Measurements from ENCODE around the gene TNFSF13B.
A peak's percentile ranks its signal among the peaks of the same experiment; 100 is the strongest.
"Not testable (repeated sequence)": the region's sequence is repeated elsewhere in the genome, so short reads cannot be mapped to it uniquely, and the experiment has no call there.

Gene TNFSF13B

GRCh38 chr13:108269601-108270328, at the start of gene TNFSF13B:
Gene TNFSF13B (plus strand): TSS chr13:108269718. CDS start chr13:108269896, 178 bp downstream.
- DNase-seq (ENCODE audit: low spot score), result peak; percentile 44

GRCh38 chr13:108220041-108220440, 49.5 kb upstream of the TNFSF13B start:
- no peak for DNase-seq (ENCODE audit: low spot score)

GRCh38 chr13:108223687-108224503, 45.6 kb upstream of the TNFSF13B start:
- no peak for DNase-seq (ENCODE audit: low spot score)

- no peak for DNase-seq (ENCODE audit: low spot score)
Measured at GRCh38 chr13:108225440-108225839, 44.1 kb upstream of the TNFSF13B start.

GRCh38 chr13:108226184-108226583, 43.3 kb upstream of the TNFSF13B start:
- DNase-seq (ENCODE audit: low spot score), result no peak

- DNase-seq (ENCODE audit: low spot score), result peak; percentile 42
Measured at GRCh38 chr13:108227651-108228272, 41.8 kb upstream of the TNFSF13B start.

- no peak for DNase-seq (ENCODE audit: low spot score)
Measured at GRCh38 chr13:108230377-108230776, 39.1 kb upstream of the TNFSF13B start.

- DNase-seq (ENCODE audit: low spot score), result no peak
Measured at GRCh38 chr13:108249150-108249549, 20.4 kb upstream of the TNFSF13B start.

GRCh38 chr13:108257248-108257647, 12.3 kb upstream of the TNFSF13B start:
- no peak for DNase-seq (ENCODE audit: low spot score)

GRCh38 chr13:108263621-108264355, 5.7 kb upstream of the TNFSF13B start:
- no peak for DNase-seq (ENCODE audit: low spot score)

GRCh38 chr13:108266321-108266990, 3.1 kb upstream of the TNFSF13B start:
- DNase-seq (ENCODE audit: low spot score), result no peak

- DNase-seq (ENCODE audit: low spot score), result no peak
Measured at GRCh38 chr13:108267347-108267746, 2.2 kb upstream of the TNFSF13B start.

GRCh38 chr13:108267855-108268254, 1.7 kb upstream of the TNFSF13B start:
- DNase-seq (ENCODE audit: low spot score), result not testable (repeated sequence)

GRCh38 chr13:108268466-108269112, 929 bp upstream of the TNFSF13B start:
- DNase-seq (ENCODE audit: low spot score), result no peak

- DNase-seq (ENCODE audit: low spot score), result no peak
Measured at GRCh38 chr13:108270442-108270841, 924 bp downstream of the TNFSF13B start.

- DNase-seq (ENCODE audit: low spot score), result no peak
Measured at GRCh38 chr13:108272333-108272732, 2.8 kb downstream of the TNFSF13B start.

- DNase-seq (ENCODE audit: low spot score), result no peak
Measured at GRCh38 chr13:108273429-108274118, 4.1 kb downstream of the TNFSF13B start.

GRCh38 chr13:108274718-108275117, 5.2 kb downstream of the TNFSF13B start:
- DNase-seq (ENCODE audit: low spot score), result no peak

- DNase-seq (ENCODE audit: low spot score), result no peak
Measured at GRCh38 chr13:108276060-108276459, 6.5 kb downstream of the TNFSF13B start.

- no peak for DNase-seq (ENCODE audit: low spot score)
Measured at GRCh38 chr13:108278466-108278865, 8.9 kb downstream of the TNFSF13B start.
